H1 (cell line): ENCODE measurements around the gene TBC1D4. TPM values are rescaled to one million over a fixed set of nuclear protein-coding genes. Genes with fewer than 3 reads are reported as not detected.

Experiments used
- CTCF ChIA-PET: fragments of 300-600 bp; sonication (Branson Sonifier 250); formaldehyde crosslinking; loops from one replicate; lab custom pipeline; 2021; ENCODE audit not compliant: partially characterized antibody; lab: Charles Lee
- POLR2A ChIA-PET: fragments of 300-600 bp; sonication (Branson Sonifier 250); formaldehyde crosslinking; loops from one replicate; lab custom pipeline; 2021; ENCODE audit warnings: inconsistent platforms; ENCODE audit not compliant: partially characterized antibody; lab: Charles Lee
- DNase-seq, 2 experiments: peaks; one replicate each; pipeline versions ENCODE4 v3.0.0 to v3.0.0-alpha.2; 2010 to 2022; ENCODE audit warnings: low spot score in 2 of 2, low read depth in 1 of 2, mixed read lengths in 1 of 2
- FAIRE-seq: peaks from 2 replicates; lab custom pipeline; 2011; peaks lifted over from hg19 to GRCh38; lab: Jason Lieb, UNC
- H2AFZ ChIP-seq: 2 replicates; pipeline ENCODE4 v1.8.1; 2012; ENCODE audit warnings: low read length, inconsistent platforms
- H2AK5ac ChIP-seq: 2 replicates; pipeline ENCODE4 v1.6.1; 2013; ENCODE audit warnings: low read depth, low read length
- H2BK120ac ChIP-seq: replicated peaks from 2 replicates; pipeline ENCODE3; 2013; ENCODE audit warnings: low read depth, low read length, inconsistent platforms
- H2BK12ac ChIP-seq: 2 replicates; pipeline ENCODE4 v1.6.1; 2013; ENCODE audit warnings: low read depth, low read length
- H2BK15ac ChIP-seq: 2 replicates; pipeline ENCODE4 v1.6.1; 2013; ENCODE audit warnings: low read length
- H2BK20ac ChIP-seq: 2 replicates; pipeline ENCODE4 v1.6.1; 2013; ENCODE audit warnings: low read length
- H2BK5ac ChIP-seq: 2 replicates; pipeline ENCODE4 v1.6.1; 2013; ENCODE audit warnings: low read depth, low read length
- H3K14ac ChIP-seq: 2 replicates; pipeline ENCODE4 v1.6.1; 2013; ENCODE audit warnings: inconsistent platforms; ENCODE audit not compliant: insufficient read length
- H3K18ac ChIP-seq: 2 replicates; pipeline ENCODE4 v1.6.1; 2013; ENCODE audit warnings: low read length; ENCODE audit errors: extremely low read depth
- H3K23ac ChIP-seq: 2 replicates; pipeline ENCODE4 v1.6.1; 2013; ENCODE audit warnings: inconsistent platforms; ENCODE audit not compliant: insufficient read length
- H3K23me2 ChIP-seq: 2 replicates; pipeline ENCODE4 v1.6.1; 2013; ENCODE audit warnings: low read depth, low read length
- H3K27ac ChIP-seq: 2 replicates; pipeline ENCODE4 v1.6.1; 2011; ENCODE audit warnings: low read depth, low read length, inconsistent platforms
- H3K27me3 ChIP-seq, 4 experiments: replicated peaks in 1 of 4; 1 replicate in 1 of 4; 2 replicates in 3 of 4; pipeline versions ENCODE4 v1.6.1 to v1.8.1; 2011 to 2013; ENCODE audit warnings: low read length in 3 of 4, mild to moderate bottlenecking in 3 of 4, inconsistent platforms in 2 of 4, mixed read lengths in 2 of 4, moderate library complexity in 1 of 4; ENCODE audit not compliant: control insufficient read depth in 3 of 4, insufficient read depth in 3 of 4; ENCODE audit errors: extremely low read depth in 1 of 4
- H3K36me3 ChIP-seq, 4 experiments: 2 replicates each; pipeline versions ENCODE4 v1.6.1 to v1.8.1; 2011 to 2013; ENCODE audit warnings: mild to moderate bottlenecking in 4 of 4, low read length in 3 of 4, moderate library complexity in 2 of 4, control low read depth in 1 of 4, inconsistent platforms in 1 of 4; ENCODE audit not compliant: insufficient read depth in 4 of 4, control insufficient read depth in 2 of 4
- H3K4ac ChIP-seq: replicated peaks from 2 replicates; pipeline ENCODE3; 2013; ENCODE audit warnings: low read length, low read depth, mixed read lengths, inconsistent platforms; ENCODE audit not compliant: insufficient read length
- H3K4me1 ChIP-seq, 4 experiments: replicated peaks in 1 of 4; 1 replicate in 1 of 4; 2 replicates in 3 of 4; pipeline versions ENCODE4 v1.6.1 to v1.8.1; 2011 to 2013; ENCODE audit warnings: low read length in 3 of 4, inconsistent platforms in 2 of 4, mixed read lengths in 1 of 4; ENCODE audit not compliant: insufficient read depth in 4 of 4, control insufficient read depth in 3 of 4
- H3K4me2 ChIP-seq, 2 experiments: 2 replicates each; pipeline versions ENCODE4 v1.6.1 to v1.8.1; 2011 to 2013; ENCODE audit warnings: low read depth in 2 of 2, low read length in 2 of 2, control low read depth in 1 of 2, inconsistent platforms in 1 of 2, mild to moderate bottlenecking in 1 of 2; ENCODE audit not compliant: insufficient read depth in 1 of 2
- H3K4me3 ChIP-seq, 4 experiments: fragments of 200-600, 300-600 bp in 1 of 4; sonication (generic), shearing (Covaris generic), sonication (Bioruptor Twin) in 1 of 4; 2 replicates each; pipeline versions ENCODE4 v1.5.1 to v1.8.1; 2011 to 2016; ENCODE audit warnings: low read length in 4 of 4, low read depth in 3 of 4, control low read depth in 2 of 4, inconsistent platforms in 2 of 4, mild to moderate bottlenecking in 2 of 4, mixed read lengths in 1 of 4, moderate library complexity in 1 of 4; ENCODE audit not compliant: insufficient read depth in 2 of 4; ENCODE audit errors: extremely low read depth in 1 of 4
- H3K56ac ChIP-seq: replicated peaks from 2 replicates; pipeline ENCODE3; 2013; ENCODE audit warnings: low read depth, mild to moderate bottlenecking, mixed read lengths, low read length, inconsistent platforms; ENCODE audit not compliant: insufficient read length
- H3K79me1 ChIP-seq: 2 replicates; pipeline ENCODE4 v1.6.1; 2013; ENCODE audit warnings: low read depth, low read length, control low read depth
- H3K79me2 ChIP-seq, 2 experiments: 2 replicates each; pipeline versions ENCODE4 v1.6.1 to v1.8.1; 2012 to 2013; ENCODE audit warnings: low read length in 2 of 2, mild to moderate bottlenecking in 2 of 2, inconsistent platforms in 1 of 2; ENCODE audit not compliant: insufficient read depth in 2 of 2, control insufficient read depth in 1 of 2
- H3K9ac ChIP-seq, 4 experiments: replicated peaks in 1 of 4; 1 replicate in 1 of 4; 2 replicates in 3 of 4; pipeline versions ENCODE4 v1.6.1 to v1.8.1; 2011 to 2013; ENCODE audit warnings: low read depth in 3 of 4, low read length in 3 of 4, control low read depth in 2 of 4, mild to moderate bottlenecking in 2 of 4, moderate library complexity in 2 of 4, inconsistent platforms in 1 of 4; ENCODE audit errors: extremely low read depth in 1 of 4
- H3K9me3 ChIP-seq, 2 experiments: 2 replicates each; pipeline versions ENCODE4 v1.6.1 to v1.8.1; 2012 to 2013; ENCODE audit warnings: mild to moderate bottlenecking in 2 of 2, moderate library complexity in 2 of 2, control low read depth in 1 of 2, inconsistent platforms in 1 of 2, low read depth in 1 of 2, low read length in 1 of 2, mixed read lengths in 1 of 2; ENCODE audit not compliant: insufficient read depth in 2 of 2
- H4K20me1 ChIP-seq, 2 experiments: replicated peaks in 1 of 2; 2 replicates each; pipeline versions ENCODE3 to v1.8.1; 2011 to 2013; ENCODE audit warnings: inconsistent platforms in 2 of 2, low read length in 2 of 2, mild to moderate bottlenecking in 1 of 2; ENCODE audit not compliant: insufficient read depth in 2 of 2, control insufficient read depth in 1 of 2
- H4K5ac ChIP-seq: 2 replicates; pipeline ENCODE4 v1.6.1; 2013; ENCODE audit warnings: low read length, low read depth, mixed read lengths, inconsistent platforms; ENCODE audit not compliant: insufficient read length
- H4K8ac ChIP-seq: 2 replicates; pipeline ENCODE4 v1.8.0; 2013; ENCODE audit warnings: mild to moderate bottlenecking, moderate library complexity, low read length, inconsistent platforms; ENCODE audit not compliant: insufficient read depth; ENCODE audit errors: extremely low read depth
- H4K91ac ChIP-seq: replicated peaks from 2 replicates; pipeline ENCODE3; 2013; ENCODE audit warnings: low read length, mixed read lengths, inconsistent platforms; ENCODE audit not compliant: insufficient read length
- ATF2 ChIP-seq: IDR thresholded peaks from 2 replicates; pipeline ENCODE4 v1.6.1; 2012; ENCODE audit warnings: low read length, inconsistent platforms
- EGR1 ChIP-seq: IDR thresholded peaks from 2 replicates; pipeline ENCODE4 v1.6.1; 2011; ENCODE audit warnings: low read depth, low read length, borderline replicate concordance
- GTF2F1 ChIP-seq: IDR thresholded peaks from 2 replicates; pipeline ENCODE4 v1.6.1; 2012; ENCODE audit warnings: low read depth, low read length, improper control_type of control experiment, borderline replicate concordance
- POLR2AphosphoS5 ChIP-seq: IDR thresholded peaks from 2 replicates; pipeline ENCODE4 v1.6.1; 2011; ENCODE audit warnings: low read depth, low read length
- RAD21 ChIP-seq, 2 experiments: IDR thresholded peaks in 1 of 2; conservative IDR thresholded peaks in 1 of 2; 2 replicates each; pipeline ENCODE4 v1.6.1; 2011; ENCODE audit warnings: low read depth in 2 of 2, low read length in 2 of 2, improper control_type of control experiment in 1 of 2, inconsistent platforms in 1 of 2, mild to moderate bottlenecking in 1 of 2, moderate library complexity in 1 of 2
- RXRA ChIP-seq: IDR thresholded peaks from 2 replicates; pipeline ENCODE4 v1.6.1; 2011; ENCODE audit warnings: low read depth, mild to moderate bottlenecking, low read length, moderate library complexity; ENCODE audit not compliant: insufficient read depth
- SIRT6 ChIP-seq: IDR thresholded peaks from one replicate; pipeline ENCODE4 v1.7.1; 2012; ENCODE audit warnings: low read length, inconsistent platforms
- SRF ChIP-seq: IDR thresholded peaks from 2 replicates; pipeline ENCODE4 v1.6.1; 2011; ENCODE audit warnings: mild to moderate bottlenecking, low read depth, low read length, moderate library complexity
- YY1 ChIP-seq: IDR thresholded peaks from 2 replicates; pipeline ENCODE4 v1.6.1; 2011; ENCODE audit warnings: low read depth, mild to moderate bottlenecking, low read length
- WGBS, 2 experiments: shearing (Covaris generic) in 1 of 2; methylation state at CpG; one replicate each; pipeline versions ENCODE4 v1.1.6 to v1.1.7; 2013 to 2015; ENCODE audit warnings: low lambda C conversion rate in 2 of 2, mixed read lengths in 2 of 2, inconsistent platforms in 1 of 2, low coverage in 1 of 2, missing lambda C conversion rate in 1 of 2; ENCODE audit not compliant: insufficient replicate concordance in 2 of 2, insufficient coverage in 1 of 2, insufficient read length in 1 of 2; ENCODE audit errors: extremely low coverage in 1 of 2, missing lambda C conversion rate in 1 of 2; 5-methylcytosine and 5-hydroxymethylcytosine counted together
- polyA plus RNA-seq, 7 experiments: library from polyadenylated mRNA; depleted of rRNA in 3 of 7; stranded (reverse) in 5 of 7; unstranded in 2 of 7; fragments of >200 nt in 5 of 7; fragments of 200-250 nt in 2 of 7; gene quantifications; 1 replicate in 5 of 7; 2 replicates in 1 of 7; 4 replicates in 1 of 7; pipeline versions ENCODE4 v1.2.1 to v1.2.3, GENCODE V29; 2011 to 2013; ENCODE audit warnings: missing spikeins in 2 of 7, mixed read lengths in 2 of 7
- total RNA-seq: library from RNA; stranded (reverse); fragmentation: NEBNext Ultra II Directional; extraction: Animal tissue kit (Norgen Biotek cat#: 25700); gene quantifications from 2 replicates; pipeline ENCODE4 v1.2.1, GENCODE V29; 2021

The TBC1D4 gene
- total and polyA plus RNA-seq, 2 of the 8 experiments (the other 6 are each of a cell fraction or from before 2014, with no cell fraction given) = 16.7 to 39.0 TPM

- no peak for FAIRE-seq
- no peak overlapping the region for H2BK5ac ChIP-seq
- no peaks in the 10 kb centered on the region for H3K9me3 ChIP-seq
- H3K56ac ChIP-seq = no peak overlapping the region
- H3K23ac ChIP-seq = no peak overlapping the region
- H3K79me1 ChIP-seq = no peaks in the 10 kb centered on the region
- H3K14ac ChIP-seq = no peak overlapping the region
- H3K23me2 ChIP-seq = no peaks in the 10 kb centered on the region
- no peak overlapping the region for H2AK5ac ChIP-seq
- H3K4me3 ChIP-seq = no peak overlapping the region
- H3K4me1 ChIP-seq = peaks cover 0 to 3% (median 0%) of the 10 kb centered on the region in 4 experiments; a peak in 1 of 7 replicates
- no peak overlapping the region for H2BK20ac ChIP-seq
- 0 out of 2 replicates have a peak overlapping the region, but pooled peaks have one; percentile 41 for H3K27ac ChIP-seq
- no peak overlapping the region for H3K9ac ChIP-seq
- H2BK15ac ChIP-seq = no peak overlapping the region
- CTCF ChIA-PET = interaction anchor here (0.6 to 3.3 kb wide), 9 partner anchors 18 to 691 kb away, joined by 3 to 9 read pairs (median 3); no protein-coding TSS in a partner anchor
- H3K36me3 ChIP-seq = peaks cover 0 to 9% (median 0%) of the 10 kb centered on the region in 4 experiments; a peak in 2 of 8 replicates
- no peak overlapping the region for H2BK120ac ChIP-seq
- no peak overlapping the region for H4K8ac ChIP-seq
- no peak overlapping the region for H4K5ac ChIP-seq
- no peak overlapping the region for H3K18ac ChIP-seq
- 85% methylated on average over 21 of the region's 21 CpGs; no CpG with 5 or more reads in 1 of the 2 experiments for WGBS, 2 experiments
- DNase-seq = no peak
- no peaks in the 10 kb centered on the region for H4K20me1 ChIP-seq
- H3K27me3 ChIP-seq = no peaks in the 10 kb centered on the region
- H3K4ac ChIP-seq = no peak overlapping the region
- no peak overlapping the region for H2BK12ac ChIP-seq
- no peak overlapping the region for H2AFZ ChIP-seq
- POLR2A ChIA-PET = no interaction called here
- no peaks in the 10 kb centered on the region for H3K79me2 ChIP-seq
- no peak overlapping the region for H4K91ac ChIP-seq
- no peak overlapping the region for H3K4me2 ChIP-seq
- TF ChIP-seq YY1 (no peak), SIRT6 (no peak), SRF (no peak), ATF2 (no peak), GTF2F1 (no peak), RXRA (no peak), EGR1 (no peak), POLR2AphosphoS5 (no peak), RAD21 (IDR thresholded peaks at IDR 0.05 in 1 of 2, conservative IDR thresholded peaks at IDR 0.05 in 1 of 2; ENCODE audit: low read depth in 2 of 2, low read length in 2 of 2) (no peak)
These were observed 155.5 kb downstream of the TBC1D4 start for GRCh38 chr13:75326173-75327134.
